Thoracic aorta (tissue), 2 donors: ENCODE data around the gene TESK2. TPM values are rescaled to one million over a fixed set of nuclear protein-coding genes. Genes with fewer than 3 reads are reported as not detected.
"Not testable (repeated sequence)": the region's sequence is repeated elsewhere in the genome, so short reads cannot be mapped to it uniquely, and the experiment has no call there.

Experiments
- ATAC-seq: fragments of 150-250 bp; one replicate; pipeline ENCODE4 v1.8.0; 2017; ENCODE audit warnings: low read depth; ENCODE audit not compliant: insufficient number of reproducible peaks, low FRiP score
- DNase-seq: peaks from one replicate; pipeline ENCODE4 v3.0.0-alpha.2; 2020; ENCODE audit warnings: low spot score
- H3K27ac ChIP-seq, 2 donors: fragments of 200-600 bp; sonication (generic); 1 replicate in 1 of 2; 2 replicates in 1 of 2; pipeline ENCODE4 v1.5.1; 2016; ENCODE audit warnings: mild to moderate bottlenecking in 2 of 2, moderate library complexity in 2 of 2
- H3K27me3 ChIP-seq: fragments of 200-600 bp; sonication (generic); replicated peaks from 2 replicates; pipeline ENCODE4 v1.6.0; 2016; ENCODE audit warnings: mild to moderate bottlenecking; ENCODE audit not compliant: insufficient read depth
- H3K36me3 ChIP-seq: fragments of 200-600 bp; sonication (generic); one replicate; pipeline ENCODE4 v1.5.1; 2016
- H3K4me1 ChIP-seq, 2 donors: fragments of 200-600 bp; sonication (generic); 1 replicate in 1 of 2; 2 replicates in 1 of 2; pipeline versions ENCODE4 v1.5.1 to v1.6.0; 2016; ENCODE audit warnings: low read depth in 2 of 2, mild to moderate bottlenecking in 1 of 2; ENCODE audit not compliant: control insufficient read depth in 1 of 2
- H3K4me3 ChIP-seq: fragments of 200-600 bp; sonication (generic); 2 replicates; pipeline ENCODE4 v1.5.1; 2016; ENCODE audit warnings: mild to moderate bottlenecking
- H3K9me3 ChIP-seq: fragments of 200-600 bp; sonication (generic); 2 replicates; pipeline ENCODE4 v1.5.1; 2016
- total RNA-seq, 2 donors: library from RNA; depleted of rRNA; stranded (reverse); fragments of >200 nt; gene quantifications; one replicate each; pipeline versions ENCODE4 v1.1.0 to v1.2.3, GENCODE V29; 2016
- TF ChIP-seq, protein P1 (sequence below): fragments of 200-600 bp; sonication (generic); IDR thresholded peaks from one replicate; pipeline ENCODE4 v1.5.1; 2019; ENCODE audit warnings: antibody characterized with exemption

TESK2 gene
- total RNA-seq, 2 donors from 2014 or later = 3.5 to 7.6 TPM

DNA sequence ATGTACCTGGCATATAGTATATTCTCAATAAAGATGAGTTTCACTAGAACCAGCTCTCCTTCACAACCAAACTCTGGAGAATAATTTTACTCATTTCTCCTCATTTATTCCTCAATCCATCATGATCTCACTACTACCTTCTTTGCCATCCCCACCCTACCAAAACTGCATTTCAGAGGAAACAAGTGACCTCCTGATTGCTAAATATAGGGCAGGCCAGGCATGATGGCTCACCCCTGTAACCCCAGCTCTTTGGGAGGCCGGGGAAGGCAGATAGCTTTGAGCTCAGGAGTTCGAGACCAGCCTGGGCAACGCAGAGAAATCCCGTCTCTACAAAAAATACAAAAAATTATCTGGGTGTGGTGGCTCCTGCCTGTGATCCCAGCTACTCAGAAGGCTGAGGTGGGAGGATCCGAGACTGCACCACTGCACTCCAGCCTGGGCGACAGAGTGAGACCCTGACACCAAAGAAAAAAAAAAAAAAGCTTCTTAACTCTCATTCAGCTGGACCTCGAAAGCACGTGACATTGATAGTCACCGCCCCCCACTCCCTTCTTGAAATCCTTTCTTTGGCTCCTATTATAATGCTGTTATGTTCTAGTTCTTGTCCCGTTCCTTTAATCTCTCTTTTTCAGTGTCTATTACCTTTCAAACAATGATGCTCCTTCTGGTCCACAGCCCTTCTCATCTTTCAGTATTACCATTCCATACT lies 2.1 kb downstream of the TESK2 start:
- no peak overlapping the region for H3K27ac ChIP-seq
- no peak for DNase-seq
- H3K4me3 ChIP-seq = no peak overlapping the region
- no peaks in the 10 kb centered on the region for H3K9me3 ChIP-seq
- TF ChIP-seq, protein P1, sequence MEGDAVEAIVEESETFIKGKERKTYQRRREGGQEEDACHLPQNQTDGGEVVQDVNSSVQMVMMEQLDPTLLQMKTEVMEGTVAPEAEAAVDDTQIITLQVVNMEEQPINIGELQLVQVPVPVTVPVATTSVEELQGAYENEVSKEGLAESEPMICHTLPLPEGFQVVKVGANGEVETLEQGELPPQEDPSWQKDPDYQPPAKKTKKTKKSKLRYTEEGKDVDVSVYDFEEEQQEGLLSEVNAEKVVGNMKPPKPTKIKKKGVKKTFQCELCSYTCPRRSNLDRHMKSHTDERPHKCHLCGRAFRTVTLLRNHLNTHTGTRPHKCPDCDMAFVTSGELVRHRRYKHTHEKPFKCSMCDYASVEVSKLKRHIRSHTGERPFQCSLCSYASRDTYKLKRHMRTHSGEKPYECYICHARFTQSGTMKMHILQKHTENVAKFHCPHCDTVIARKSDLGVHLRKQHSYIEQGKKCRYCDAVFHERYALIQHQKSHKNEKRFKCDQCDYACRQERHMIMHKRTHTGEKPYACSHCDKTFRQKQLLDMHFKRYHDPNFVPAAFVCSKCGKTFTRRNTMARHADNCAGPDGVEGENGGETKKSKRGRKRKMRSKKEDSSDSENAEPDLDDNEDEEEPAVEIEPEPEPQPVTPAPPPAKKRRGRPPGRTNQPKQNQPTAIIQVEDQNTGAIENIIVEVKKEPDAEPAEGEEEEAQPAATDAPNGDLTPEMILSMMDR = no peak
- no peaks in the 10 kb centered on the region for H3K27me3 ChIP-seq
- ATAC-seq = no peak
- H3K36me3 ChIP-seq = no peaks in the 10 kb centered on the region
- peaks cover 5 to 10% of the 10 kb centered on the region in 2 donors for H3K4me1 ChIP-seq

DNA sequence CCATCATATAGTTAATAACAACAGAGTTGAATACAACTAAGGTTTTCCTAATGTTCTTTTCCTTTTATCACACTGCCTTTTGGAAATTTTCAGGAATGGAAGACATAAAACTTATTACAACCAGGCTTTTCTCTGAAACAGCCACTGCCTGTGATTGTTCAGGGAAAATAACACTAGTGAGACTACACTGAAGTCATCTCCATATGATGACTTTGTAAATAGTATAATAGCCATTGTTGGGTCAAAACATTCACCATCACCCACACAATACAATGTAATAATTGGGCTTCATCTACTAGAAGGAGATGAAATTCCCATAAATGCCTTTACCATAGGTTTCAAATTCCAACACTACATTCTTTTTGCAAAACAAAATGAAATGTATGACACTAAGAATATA lies 5.0 kb downstream of the TESK2 start:
- Histone ChIP-seq H3K27ac (no peak overlapping the region), H3K27me3 (no peaks in the 10 kb centered on the region), H3K36me3 (no peaks in the 10 kb centered on the region), H3K4me3 (no peak overlapping the region), H3K4me1 (peaks cover 5 to 10% of the 10 kb centered on the region in 2 donors), H3K9me3 (no peaks in the 10 kb centered on the region)
- ATAC-seq (no peak), DNase-seq (no peak)
- TF ChIP-seq, protein P1 = no peak

DNA sequence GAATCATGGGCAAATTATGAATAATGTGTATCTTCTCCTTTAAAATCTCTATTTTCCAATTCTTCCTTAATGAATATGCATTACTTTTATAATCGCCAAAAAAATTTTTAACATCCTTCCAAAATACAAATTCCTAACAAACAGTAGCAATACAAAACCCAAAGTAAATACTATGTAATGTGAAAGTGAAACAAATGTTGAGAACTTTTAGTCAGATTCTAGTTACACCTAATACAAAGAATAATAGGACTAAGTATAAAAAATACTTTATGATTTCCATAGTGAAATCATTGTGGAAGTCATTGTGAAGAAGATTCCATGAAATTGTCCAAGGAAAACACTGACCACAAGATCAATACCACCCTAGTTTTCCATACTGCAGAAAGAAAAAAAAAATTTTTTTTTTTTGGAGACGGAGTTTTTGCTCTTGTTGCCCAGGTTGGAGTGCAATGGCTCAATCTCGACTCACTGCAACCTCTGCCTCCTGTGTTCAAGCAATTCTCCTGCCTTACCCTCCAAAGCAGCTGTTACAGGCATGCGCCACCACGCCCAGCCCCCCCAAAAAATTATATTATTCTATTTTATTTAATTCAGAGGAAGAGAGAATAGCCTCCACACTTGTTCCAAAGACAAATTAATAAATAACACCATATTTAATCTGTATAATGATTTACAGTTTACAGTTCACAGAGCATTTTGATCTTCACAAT lies 11.8 kb downstream of the TESK2 start:
- DNase-seq (no peak), ATAC-seq (no peak)
- no peaks in the 10 kb centered on the region for H3K4me1 ChIP-seq
- H3K27me3 ChIP-seq = no peaks in the 10 kb centered on the region
- H3K4me3 ChIP-seq = no peak overlapping the region
- no peak overlapping the region for H3K27ac ChIP-seq
- TF ChIP-seq, protein P1 = no peak
- no peaks in the 10 kb centered on the region for H3K36me3 ChIP-seq
- no peaks in the 10 kb centered on the region for H3K9me3 ChIP-seq

DNA sequence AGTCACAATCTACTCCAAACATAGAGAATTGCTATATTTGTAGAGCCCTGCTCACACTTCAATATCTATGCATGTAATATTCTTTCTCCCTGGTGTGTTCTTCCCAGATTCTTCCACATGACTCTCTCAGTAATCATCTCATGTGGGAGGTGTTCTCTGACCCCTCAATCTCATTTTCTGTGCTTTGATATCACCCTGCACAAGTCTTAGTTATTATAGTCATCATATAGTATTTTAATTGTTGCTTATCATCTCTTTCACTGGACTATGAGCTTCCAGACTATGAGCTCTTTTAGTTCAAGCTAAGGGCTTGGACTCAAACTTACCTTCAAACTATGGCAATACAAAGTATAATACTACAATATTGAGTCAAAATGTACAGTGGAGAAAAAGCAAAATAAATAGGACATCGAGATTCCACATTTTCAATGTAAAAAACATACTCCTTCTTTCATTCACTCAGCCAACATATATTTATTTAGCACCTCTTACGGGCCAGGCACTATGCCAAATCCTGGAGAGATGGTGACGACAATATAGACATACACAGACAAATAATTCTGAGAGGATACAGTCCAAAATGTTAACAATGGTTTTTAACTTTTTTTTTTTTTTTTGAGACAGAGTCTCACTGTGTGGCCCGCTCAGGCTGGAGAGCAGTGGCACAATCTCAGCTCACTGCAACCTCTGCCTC lies 12.7 kb downstream of the TESK2 start:
- no peak for DNase-seq
- Histone ChIP-seq H3K9me3 (no peaks in the 10 kb centered on the region), H3K36me3 (no peaks in the 10 kb centered on the region), H3K4me3 (no peak overlapping the region), H3K27me3 (no peaks in the 10 kb centered on the region), H3K4me1 (no peaks in the 10 kb centered on the region), H3K27ac (no peak overlapping the region)
- TF ChIP-seq, protein P1 = no peak
- no peak for ATAC-seq

DNA sequence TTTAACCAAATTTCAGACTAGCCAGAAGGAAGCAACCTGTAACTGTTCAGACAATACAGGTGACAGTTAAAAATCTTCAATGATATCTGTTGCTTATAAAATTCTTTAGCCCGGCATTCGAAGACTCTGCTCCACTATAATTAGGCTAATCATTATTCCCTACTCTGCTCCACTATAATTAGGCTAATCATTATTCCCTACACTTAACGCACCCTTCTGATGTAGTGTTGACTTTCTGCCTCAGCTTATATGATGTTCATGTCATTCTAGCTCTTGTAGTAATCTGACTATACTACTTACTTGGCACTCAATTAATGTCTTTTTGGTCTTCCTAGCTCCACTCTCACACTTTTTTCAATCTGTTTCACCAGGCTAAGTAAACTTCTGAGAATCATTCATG lies 13.3 kb downstream of the TESK2 start:
- TF ChIP-seq, protein P1 = no peak
- H3K4me1 ChIP-seq = no peaks in the 10 kb centered on the region
- H3K27ac ChIP-seq = no peak overlapping the region
- no peaks in the 10 kb centered on the region for H3K27me3 ChIP-seq
- H3K36me3 ChIP-seq = no peaks in the 10 kb centered on the region
- no peaks in the 10 kb centered on the region for H3K9me3 ChIP-seq
- ATAC-seq (no peak), DNase-seq (no peak)
- no peak overlapping the region for H3K4me3 ChIP-seq

DNA sequence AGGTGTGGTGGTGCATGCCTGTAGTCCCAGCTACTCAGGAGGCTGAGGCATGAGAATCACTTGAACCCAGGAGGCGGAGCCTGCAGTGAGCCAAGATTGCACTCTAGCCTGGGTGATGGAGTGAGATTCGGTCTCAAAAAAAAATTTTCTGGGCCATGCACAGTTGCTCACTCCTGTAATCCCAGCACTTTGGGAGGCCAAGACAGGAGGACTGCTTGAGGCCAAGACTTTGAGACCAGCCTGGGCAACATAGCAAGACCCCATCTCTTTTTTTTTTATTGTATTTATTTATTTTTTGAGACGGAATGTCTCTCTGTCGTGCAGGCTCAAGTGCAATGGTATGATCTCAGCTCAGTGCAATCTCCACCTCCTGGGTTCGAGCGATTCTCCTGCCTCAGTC lies 16.8 kb downstream of the TESK2 start:
- H3K9me3 ChIP-seq, H3K36me3 ChIP-seq, H3K4me1 ChIP-seq, H3K27ac ChIP-seq, H3K27me3 ChIP-seq, H3K4me3 ChIP-seq, ATAC-seq, DNase-seq: not testable (repeated sequence)
